Measurements from ENCODE around the gene EEF2KMT. TPM values are rescaled to one million over a fixed set of nuclear protein-coding genes. Genes with fewer than 3 reads are reported as not detected.
"Not testable (repeated sequence)": the region's sequence is repeated elsewhere in the genome, so short reads cannot be mapped to it uniquely, and the experiment has no call there.

The EEF2KMT gene
- total RNA-seq, 1 experiment from 2014 or later = 23.1 TPM

- DNase-seq (ENCODE audit: extremely low read depth, low read depth) = not testable (repeated sequence)
Measured at GRCh38 chr16:5096437-5097060, 1.0 kb downstream of the EEF2KMT start.

- DNase-seq (ENCODE audit: extremely low read depth, low read depth) = not testable (repeated sequence)
Measured at GRCh38 chr16:5095145-5095830, 2.3 kb downstream of the EEF2KMT start.

GRCh38 chr16:5093746-5094145 lies 3.8 kb downstream of the EEF2KMT start:
- DNase-seq (ENCODE audit: extremely low read depth, low read depth) = not testable (repeated sequence)

- not testable (repeated sequence) for DNase-seq (ENCODE audit: extremely low read depth, low read depth)
Measured at GRCh38 chr16:5093081-5093480, 4.5 kb downstream of the EEF2KMT start.

- not testable (repeated sequence) for DNase-seq (ENCODE audit: extremely low read depth, low read depth)
Measured at GRCh38 chr16:5090592-5090991, 7.0 kb downstream of the EEF2KMT start.

- not testable (repeated sequence) for DNase-seq (ENCODE audit: extremely low read depth, low read depth)
Measured at GRCh38 chr16:5089911-5090555, 7.6 kb downstream of the EEF2KMT start.

- not testable (repeated sequence) for DNase-seq (ENCODE audit: extremely low read depth, low read depth)
Measured at GRCh38 chr16:5088936-5089335, 8.7 kb downstream of the EEF2KMT start.

- DNase-seq (ENCODE audit: extremely low read depth, low read depth) = not testable (repeated sequence)
Measured at GRCh38 chr16:5088086-5088790, 9.4 kb downstream of the EEF2KMT start.

GRCh38 chr16:5085716-5086115 lies 11.9 kb downstream of the EEF2KMT start:
- not testable (repeated sequence) for DNase-seq (ENCODE audit: extremely low read depth, low read depth)

- DNase-seq (ENCODE audit: extremely low read depth, low read depth) = peak; percentile 55
Measured at GRCh38 chr16:5084802-5085201, 12.8 kb downstream of the EEF2KMT start.

- DNase-seq (ENCODE audit: extremely low read depth, low read depth) = not testable (repeated sequence)
Measured at GRCh38 chr16:5084099-5084731, 13.4 kb downstream of the EEF2KMT start.

GRCh38 chr16:5083646-5084045 lies 13.9 kb downstream of the EEF2KMT start:
- not testable (repeated sequence) for DNase-seq (ENCODE audit: extremely low read depth, low read depth)

GRCh38 chr16:5080996-5081395 lies 16.6 kb downstream of the EEF2KMT start:
- DNase-seq (ENCODE audit: extremely low read depth, low read depth) = not testable (repeated sequence)

- DNase-seq (ENCODE audit: extremely low read depth, low read depth) = not testable (repeated sequence)
Measured at GRCh38 chr16:5080461-5080860, 17.1 kb downstream of the EEF2KMT start.

GRCh38 chr16:5078626-5079025 lies 19.0 kb downstream of the EEF2KMT start:
- DNase-seq (ENCODE audit: extremely low read depth, low read depth) = no peak

- DNase-seq (ENCODE audit: extremely low read depth, low read depth) = no peak
Measured at GRCh38 chr16:5077304-5077703, 20.3 kb downstream of the EEF2KMT start.

GRCh38 chr16:5075637-5076036 lies 22.0 kb downstream of the EEF2KMT start:
- DNase-seq (ENCODE audit: extremely low read depth, low read depth) = no peak

- DNase-seq (ENCODE audit: extremely low read depth, low read depth) = not testable (repeated sequence)
Measured at GRCh38 chr16:5073771-5074170, 23.8 kb downstream of the EEF2KMT start.

- DNase-seq (ENCODE audit: extremely low read depth, low read depth) = no peak
Measured at GRCh38 chr16:5073279-5073629, 24.3 kb downstream of the EEF2KMT start.
